ENCODE data around the gene CDCP2.
A peak's percentile ranks its signal among the peaks of the same experiment; 100 is the strongest.

The CDCP2 gene

GRCh38 chr1:54152696-54153095 is at the start of gene CDCP2:
CDCP2 (minus strand) TSS chr1:54153000; CDS start chr1:54152922, 78 bp downstream.
- no peaks in the 10 kb centered on the region for H3K27me3 ChIP-seq
- H3K4me1 ChIP-seq (ENCODE audit: control insufficient read depth in 1 of 2, insufficient read depth in 1 of 2, low read depth in 1 of 2, low read length in 1 of 2) = peaks cover 0 to 7% of the 10 kb centered on the region in 2 experiments
- no peak within 1 kb of the TSS for H3K27ac ChIP-seq
- H3K4me3 ChIP-seq (ENCODE audit: low read depth in 1 of 2, low read length in 1 of 2) = no peak within 1 kb of the TSS
- TF ChIP-seq CTCF (IDR thresholded peaks at IDR 0.05) = no peak
- H3K9me3 ChIP-seq = no peaks in the 10 kb centered on the region
- H3K36me3 ChIP-seq = no peaks in the 10 kb centered on the region

- Histone ChIP-seq H3K27me3 (no peaks in the 10 kb centered on the region), H3K9me3 (no peaks in the 10 kb centered on the region), H3K4me1 (ENCODE audit: control insufficient read depth in 1 of 2, insufficient read depth in 1 of 2, low read depth in 1 of 2, low read length in 1 of 2) (peaks cover 16% of the 10 kb centered on the region in 2 experiments), H3K4me3 (ENCODE audit: low read depth in 1 of 2, low read length in 1 of 2) (peak overlapping the region; percentile 82 to 93), H3K27ac (peak overlapping the region; percentile 31), H3K36me3 (peaks cover 9% of the 10 kb centered on the region)
- TF ChIP-seq CTCF (IDR thresholded peaks at IDR 0.05) = no peak
Observed at GRCh38 chr1:54200519-54200997, 47.8 kb upstream of the CDCP2 start.

- Histone ChIP-seq H3K27ac (peak within 1 kb of the TSS; percentile 31), H3K36me3 (peaks cover 9% of the 10 kb centered on the region), H3K4me3 (ENCODE audit: low read depth in 1 of 2, low read length in 1 of 2) (peak within 1 kb of the TSS; percentile 82 to 93), H3K4me1 (ENCODE audit: control insufficient read depth in 1 of 2, insufficient read depth in 1 of 2, low read depth in 1 of 2, low read length in 1 of 2) (peaks cover 16% of the 10 kb centered on the region in 2 experiments), H3K9me3 (no peaks in the 10 kb centered on the region), H3K27me3 (no peaks in the 10 kb centered on the region)
- TF ChIP-seq CTCF (IDR thresholded peaks at IDR 0.05) = peak; percentile 24
Observed at GRCh38 chr1:54199765-54200518, 47.1 kb upstream of the CDCP2 start, which contains the start of the genes CYB5RL and MRPL37. CYB5RL (minus strand) TSS chr1:54200030; CDS start chr1:54195616, 4,414 bp downstream. MRPL37 (plus strand) TSS chr1:54200167; CDS start chr1:54200244, 77 bp downstream.

GRCh38 chr1:54199151-54199764 is 46.5 kb upstream of the CDCP2 start:
- Histone ChIP-seq H3K4me3 (ENCODE audit: low read depth in 1 of 2, low read length in 1 of 2) (peak overlapping the region; percentile 82 to 93), H3K9me3 (no peaks in the 10 kb centered on the region), H3K27me3 (no peaks in the 10 kb centered on the region), H3K27ac (no peak overlapping the region), H3K4me1 (ENCODE audit: control insufficient read depth in 1 of 2, insufficient read depth in 1 of 2, low read depth in 1 of 2, low read length in 1 of 2) (peaks cover 16% of the 10 kb centered on the region in 2 experiments), H3K36me3 (peaks cover 9% of the 10 kb centered on the region)
- TF ChIP-seq CTCF (IDR thresholded peaks at IDR 0.05) = no peak

- Histone ChIP-seq H3K9me3 (no peaks in the 10 kb centered on the region), H3K4me3 (ENCODE audit: low read depth in 1 of 2, low read length in 1 of 2) (no peak overlapping the region), H3K36me3 (peaks cover 22% of the 10 kb centered on the region), H3K27me3 (no peaks in the 10 kb centered on the region), H3K4me1 (ENCODE audit: control insufficient read depth in 1 of 2, insufficient read depth in 1 of 2, low read depth in 1 of 2, low read length in 1 of 2) (no peaks in the 10 kb centered on the region), H3K27ac (no peak overlapping the region)
- no peak for TF ChIP-seq CTCF (IDR thresholded peaks at IDR 0.05)
Observed at GRCh38 chr1:54193453-54193852, 40.7 kb upstream of the CDCP2 start.
